Bronchial epithelial cell (primary cell): ENCODE data around the gene JCAD. TPM values are rescaled to one million over a fixed set of nuclear protein-coding genes. Genes with fewer than 3 reads are reported as not detected.

Experiments
- DNase-seq: peaks from one replicate; pipeline ENCODE4 v3.0.0-alpha.2; 2010; ENCODE audit warnings: low read depth
- FAIRE-seq: peaks from 2 replicates; lab custom pipeline; 2011; peaks lifted over from hg19 to GRCh38; lab: Jason Lieb, UNC
- H3K27me3 ChIP-seq: 2 replicates; pipeline ENCODE4 v1.5.1; 2011; ENCODE audit warnings: low read length; ENCODE audit not compliant: control insufficient read depth, insufficient read depth
- H3K36me3 ChIP-seq: 2 replicates; pipeline ENCODE4 v1.5.1; 2011; ENCODE audit warnings: low read length; ENCODE audit not compliant: control insufficient read depth, insufficient read depth
- H3K4me3 ChIP-seq: 2 replicates; pipeline ENCODE4 v1.5.1; 2011; ENCODE audit warnings: mild to moderate bottlenecking, low read depth, low read length, control low read depth
- total RNA-seq: library from RNA; depleted of rRNA; stranded (reverse); fragments of >200 nt; gene quantifications from 2 replicates; pipeline ENCODE4 v1.2.1, GENCODE V29; 2014
- TF ChIP-seq, protein P1 (sequence below): IDR thresholded peaks from 2 replicates; pipeline ENCODE4 v1.5.1; 2011; ENCODE audit warnings: mild to moderate bottlenecking, moderate library complexity, low read length, control low read depth, inconsistent platforms; ENCODE audit not compliant: insufficient read depth, severe bottlenecking

Gene JCAD
- total RNA-seq, 1 donor from 2014 or later: under 0.01 TPM

DNA sequence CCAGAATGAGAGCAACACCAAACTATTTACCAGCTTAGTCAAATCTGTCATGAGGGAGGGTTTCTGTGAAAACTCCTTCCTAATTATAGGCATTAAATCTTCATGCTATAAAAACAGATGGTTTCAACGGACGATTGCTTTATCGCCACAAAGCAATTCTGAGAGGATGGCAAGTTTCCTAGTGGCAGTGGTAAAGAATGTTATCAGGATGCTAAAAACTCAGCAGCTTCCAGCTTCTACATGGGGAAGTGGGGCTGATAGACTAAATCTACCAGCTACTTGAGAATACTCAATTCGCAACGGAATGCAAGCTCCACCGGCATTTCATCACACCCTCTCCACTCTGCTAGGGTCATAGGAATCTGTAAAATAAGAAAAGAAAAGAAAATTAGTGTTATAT lies 41.8 kb downstream of the JCAD start:
- TF ChIP-seq, protein P1, sequence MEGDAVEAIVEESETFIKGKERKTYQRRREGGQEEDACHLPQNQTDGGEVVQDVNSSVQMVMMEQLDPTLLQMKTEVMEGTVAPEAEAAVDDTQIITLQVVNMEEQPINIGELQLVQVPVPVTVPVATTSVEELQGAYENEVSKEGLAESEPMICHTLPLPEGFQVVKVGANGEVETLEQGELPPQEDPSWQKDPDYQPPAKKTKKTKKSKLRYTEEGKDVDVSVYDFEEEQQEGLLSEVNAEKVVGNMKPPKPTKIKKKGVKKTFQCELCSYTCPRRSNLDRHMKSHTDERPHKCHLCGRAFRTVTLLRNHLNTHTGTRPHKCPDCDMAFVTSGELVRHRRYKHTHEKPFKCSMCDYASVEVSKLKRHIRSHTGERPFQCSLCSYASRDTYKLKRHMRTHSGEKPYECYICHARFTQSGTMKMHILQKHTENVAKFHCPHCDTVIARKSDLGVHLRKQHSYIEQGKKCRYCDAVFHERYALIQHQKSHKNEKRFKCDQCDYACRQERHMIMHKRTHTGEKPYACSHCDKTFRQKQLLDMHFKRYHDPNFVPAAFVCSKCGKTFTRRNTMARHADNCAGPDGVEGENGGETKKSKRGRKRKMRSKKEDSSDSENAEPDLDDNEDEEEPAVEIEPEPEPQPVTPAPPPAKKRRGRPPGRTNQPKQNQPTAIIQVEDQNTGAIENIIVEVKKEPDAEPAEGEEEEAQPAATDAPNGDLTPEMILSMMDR: no peak
- FAIRE-seq: no peak
- no peaks in the 10 kb centered on the region for H3K27me3 ChIP-seq

DNA sequence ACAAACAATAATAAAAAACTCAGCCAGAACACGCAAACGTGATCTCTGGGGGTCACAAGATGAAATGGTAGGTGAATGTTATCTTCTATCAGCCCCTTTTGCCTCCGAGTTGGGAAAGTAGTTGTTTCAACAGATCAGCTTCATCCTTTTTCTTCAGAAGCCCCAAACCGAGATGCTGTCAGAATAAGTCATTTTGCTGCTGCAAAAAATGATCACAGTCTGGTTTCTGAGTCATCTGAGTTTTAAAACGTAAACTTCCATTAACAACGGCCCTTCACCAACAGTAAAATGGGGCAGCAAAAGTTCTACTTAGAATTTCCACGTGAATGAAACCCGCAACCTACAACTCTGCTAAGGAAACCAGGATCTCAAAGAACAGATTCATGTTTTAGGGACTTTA lies 44.9 kb downstream of the JCAD start:
- Histone ChIP-seq H3K36me3 (no peaks in the 10 kb centered on the region), H3K4me3 (no peak overlapping the region), H3K27me3 (no peaks in the 10 kb centered on the region)
- FAIRE-seq (no peak), DNase-seq (no peak)
- TF ChIP-seq, protein P1: no peak

More for the DNA sequence above, 41.8 kb downstream of the JCAD start:
- no peak for DNase-seq
- H3K4me3 ChIP-seq: no peak overlapping the region
- no peaks in the 10 kb centered on the region for H3K36me3 ChIP-seq

DNA sequence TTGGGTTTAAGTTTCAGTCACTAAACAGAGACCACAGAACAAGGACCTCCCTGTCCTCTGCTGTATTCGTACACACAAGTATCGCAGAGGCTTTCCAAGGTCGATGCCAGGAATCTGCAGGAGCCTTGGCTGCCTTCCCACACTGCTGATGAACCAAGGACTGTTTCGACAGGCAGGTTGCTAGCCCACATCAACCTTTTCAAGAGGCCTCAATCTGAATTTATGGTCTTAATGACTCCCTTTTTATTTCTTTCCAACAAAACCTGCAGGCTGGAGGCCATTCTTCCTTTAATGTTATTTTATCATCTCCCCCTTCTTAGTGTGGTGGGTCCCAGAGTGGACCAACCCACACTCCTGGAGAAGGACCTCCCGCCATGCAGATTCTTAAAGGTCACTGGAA lies 45.6 kb downstream of the JCAD start:
- DNase-seq (no peak), FAIRE-seq (no peak)
- H3K27me3 ChIP-seq: no peaks in the 10 kb centered on the region
- H3K4me3 ChIP-seq: no peak overlapping the region
- TF ChIP-seq, protein P1: no peak
- H3K36me3 ChIP-seq: no peaks in the 10 kb centered on the region

DNA sequence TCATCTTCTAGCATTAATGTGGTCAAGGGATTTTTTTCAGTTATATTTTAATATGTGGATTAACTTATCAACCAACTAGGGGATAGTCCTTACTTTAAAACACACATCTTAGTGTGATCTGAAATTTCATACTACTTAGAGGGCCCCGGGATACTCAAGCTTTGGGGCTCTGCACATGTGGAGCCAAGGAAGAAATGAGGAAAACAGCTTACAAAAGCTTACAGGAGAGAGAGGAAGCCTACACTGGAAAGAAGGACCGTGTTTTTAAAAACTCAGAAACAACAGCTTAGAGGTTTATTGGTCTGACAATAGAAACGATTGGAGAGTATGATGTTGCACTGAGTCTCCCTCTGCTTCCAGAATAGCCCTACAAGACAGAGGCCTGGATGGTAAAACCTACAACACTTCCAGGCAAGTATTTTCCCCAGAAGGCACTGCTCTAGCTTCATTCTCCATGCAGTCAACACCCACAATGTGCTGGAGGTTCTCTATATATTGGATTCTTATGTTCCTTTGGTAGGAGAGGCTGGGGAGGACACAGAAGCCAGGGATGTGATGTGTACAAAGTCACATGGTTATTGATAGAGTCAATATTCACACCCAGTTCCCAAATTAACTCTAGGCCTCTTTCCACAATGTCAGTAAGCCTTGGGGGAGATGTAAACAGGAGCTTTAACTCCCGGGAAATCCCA lies 47.3 kb downstream of the JCAD start:
- H3K36me3 ChIP-seq: no peaks in the 10 kb centered on the region
- TF ChIP-seq, protein P1: no peak
- no peak overlapping the region for H3K4me3 ChIP-seq
- DNase-seq: no peak
- no peak for FAIRE-seq
- no peaks in the 10 kb centered on the region for H3K27me3 ChIP-seq

DNA sequence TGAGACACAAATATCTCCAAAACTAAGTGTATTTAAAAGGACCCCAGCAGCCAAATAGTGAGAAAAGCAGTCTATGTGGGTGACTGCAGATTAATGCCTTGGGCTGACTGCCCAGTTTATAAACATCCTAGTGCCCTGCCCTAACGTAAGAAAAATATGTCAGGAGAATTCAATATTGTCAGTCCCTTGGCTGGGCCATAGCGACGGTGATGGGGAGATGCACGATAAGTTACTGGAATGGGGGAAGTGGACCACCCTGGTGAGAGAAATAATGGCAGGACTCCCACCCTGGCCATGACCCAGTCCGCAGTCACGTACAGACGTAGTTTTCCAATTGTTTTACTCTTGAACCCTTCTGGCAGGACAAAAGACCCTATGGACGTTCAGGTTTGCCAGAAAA lies 48.0 kb downstream of the JCAD start:
- Histone ChIP-seq H3K27me3 (peaks cover 1% of the 10 kb centered on the region), H3K36me3 (no peaks in the 10 kb centered on the region), H3K4me3 (no peak overlapping the region)
- TF ChIP-seq, protein P1: no peak
- FAIRE-seq: no peak
- no peak for DNase-seq

DNA sequence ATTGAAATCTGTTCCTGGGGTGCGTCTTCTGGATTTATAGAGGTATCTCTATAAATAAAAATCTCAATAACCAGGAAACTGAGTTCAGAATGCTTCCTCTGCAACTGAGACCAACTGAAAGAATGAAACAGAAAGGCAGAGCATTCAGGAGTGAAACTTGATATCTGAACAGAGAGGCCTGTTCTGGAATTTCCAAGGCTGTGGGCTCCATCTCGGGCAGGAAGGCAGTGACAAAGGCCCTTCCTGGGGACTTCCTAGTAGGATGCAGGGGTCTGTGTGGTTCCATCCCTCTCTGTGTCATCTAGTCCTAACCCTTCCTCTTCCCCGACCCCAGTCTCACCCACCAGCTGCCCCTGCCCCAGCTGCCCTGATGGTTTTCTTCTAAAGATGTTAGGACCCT lies 52.0 kb downstream of the JCAD start:
- H3K27me3 ChIP-seq: peaks cover 3% of the 10 kb centered on the region
- no peaks in the 10 kb centered on the region for H3K36me3 ChIP-seq
- H3K4me3 ChIP-seq: no peak overlapping the region
- DNase-seq: no peak
- TF ChIP-seq, protein P1: no peak
- FAIRE-seq: no peak
